Measurements from ENCODE around the gene PCDH9.

PCDH9 gene

GRCh38 chr13:67224148-67224846, 5.8 kb downstream of the PCDH9 start:
- Histone ChIP-seq H3K9ac (ENCODE audit: low read length) (no peak overlapping the region), H3K27me3 (ENCODE audit: insufficient read depth, low read length) (no peaks in the 10 kb centered on the region), H3K4me1 (ENCODE audit: control insufficient read depth in 1 of 2, insufficient read depth in 2 of 2, low read length in 2 of 2) (peaks cover 2% of the 10 kb centered on the region in 2 experiments), H3K79me2 (ENCODE audit: control insufficient read depth, insufficient read depth, low read length, poor library complexity) (no peaks in the 10 kb centered on the region), H4K8ac (ENCODE audit: low read depth, low read length) (no peak overlapping the region), H3K23ac (ENCODE audit: low read length) (no peak overlapping the region), H2BK12ac (ENCODE audit: low read length) (no peak overlapping the region), H3K18ac (ENCODE audit: low read length) (no peak overlapping the region), H2BK120ac (ENCODE audit: insufficient read depth, low read length, poor library complexity) (no peak overlapping the region), H2AK5ac (ENCODE audit: low read length) (no peak overlapping the region), H3K4ac (ENCODE audit: low read depth, low read length) (no peak overlapping the region), H3K27ac (ENCODE audit: low read depth, low read length) (no peak overlapping the region), H4K91ac (ENCODE audit: low read depth, low read length) (no peak overlapping the region), H2AFZ (ENCODE audit: insufficient read depth, low read length, poor library complexity) (no peak overlapping the region), H4K12ac (ENCODE audit: low read depth, low read length) (no peak overlapping the region), H2BK5ac (ENCODE audit: low read depth, low read length, poor library complexity) (no peak overlapping the region), H3K79me1 (ENCODE audit: low read length) (no peaks in the 10 kb centered on the region), H3K4me2 (ENCODE audit: low read length) (no peak overlapping the region), H3K4me3 (ENCODE audit: low read depth, low read length) (no peak overlapping the region), H3K14ac (ENCODE audit: low read length) (no peak overlapping the region), H3K36me3 (ENCODE audit: control insufficient read depth in 1 of 2, insufficient read depth in 2 of 2, low read length in 2 of 2) (no peaks in the 10 kb centered on the region), H3K9me3 (ENCODE audit: insufficient read depth, low read depth, low read length) (no peaks in the 10 kb centered on the region)
- DNase-seq, result peak in 1 of 2 donors; percentile 46
- no CpG with 5 or more reads among the region's 9 CpGs for WGBS (ENCODE audit: extremely low coverage, insufficient coverage, insufficient read length)

GRCh38 chr13:67223742-67224141, 6.4 kb downstream of the PCDH9 start:
- no peak overlapping the region for H3K18ac ChIP-seq (ENCODE audit: low read length)
- no peak overlapping the region for H2BK12ac ChIP-seq (ENCODE audit: low read length)
- H3K4me3 ChIP-seq (ENCODE audit: low read depth, low read length), result no peak overlapping the region
- no peak overlapping the region for H3K4ac ChIP-seq (ENCODE audit: low read depth, low read length)
- no peak overlapping the region for H4K12ac ChIP-seq (ENCODE audit: low read depth, low read length)
- H3K9ac ChIP-seq (ENCODE audit: low read length), result no peak overlapping the region
- H3K27me3 ChIP-seq (ENCODE audit: insufficient read depth, low read length), result no peaks in the 10 kb centered on the region
- H3K36me3 ChIP-seq (ENCODE audit: control insufficient read depth in 1 of 2, insufficient read depth in 2 of 2, low read length in 2 of 2), result no peaks in the 10 kb centered on the region
- no peak overlapping the region for H3K23ac ChIP-seq (ENCODE audit: low read length)
- no peak overlapping the region for H2AK5ac ChIP-seq (ENCODE audit: low read length)
- no peak overlapping the region for H2BK120ac ChIP-seq (ENCODE audit: insufficient read depth, low read length, poor library complexity)
- no peak overlapping the region for H2AFZ ChIP-seq (ENCODE audit: insufficient read depth, low read length, poor library complexity)
- peaks cover 2% of the 10 kb centered on the region in 2 experiments for H3K4me1 ChIP-seq (ENCODE audit: control insufficient read depth in 1 of 2, insufficient read depth in 2 of 2, low read length in 2 of 2)
- no peak overlapping the region for H4K91ac ChIP-seq (ENCODE audit: low read depth, low read length)
- no peak for DNase-seq
- H3K14ac ChIP-seq (ENCODE audit: low read length), result no peak overlapping the region
- no peaks in the 10 kb centered on the region for H3K9me3 ChIP-seq (ENCODE audit: insufficient read depth, low read depth, low read length)
- H3K27ac ChIP-seq (ENCODE audit: low read depth, low read length), result no peak overlapping the region
- WGBS (ENCODE audit: extremely low coverage, insufficient coverage, insufficient read length), result no CpG with 5 or more reads among the region's 1 CpG
- no peak overlapping the region for H2BK5ac ChIP-seq (ENCODE audit: low read depth, low read length, poor library complexity)
- H4K8ac ChIP-seq (ENCODE audit: low read depth, low read length), result no peak overlapping the region
- no peaks in the 10 kb centered on the region for H3K79me1 ChIP-seq (ENCODE audit: low read length)
- no peak overlapping the region for H3K4me2 ChIP-seq (ENCODE audit: low read length)
- H3K79me2 ChIP-seq (ENCODE audit: control insufficient read depth, insufficient read depth, low read length, poor library complexity), result no peaks in the 10 kb centered on the region

- Histone ChIP-seq H3K14ac (ENCODE audit: low read length) (no peak overlapping the region), H2AFZ (ENCODE audit: insufficient read depth, low read length, poor library complexity) (no peak overlapping the region), H4K8ac (ENCODE audit: low read depth, low read length) (no peak overlapping the region), H3K4me2 (ENCODE audit: low read length) (no peak overlapping the region), H3K23ac (ENCODE audit: low read length) (no peak overlapping the region), H3K27ac (ENCODE audit: low read depth, low read length) (no peak overlapping the region), H3K36me3 (ENCODE audit: control insufficient read depth in 1 of 2, insufficient read depth in 2 of 2, low read length in 2 of 2) (no peaks in the 10 kb centered on the region), H3K27me3 (ENCODE audit: insufficient read depth, low read length) (no peaks in the 10 kb centered on the region), H3K18ac (ENCODE audit: low read length) (no peak overlapping the region), H3K9me3 (ENCODE audit: insufficient read depth, low read depth, low read length) (no peaks in the 10 kb centered on the region), H2AK5ac (ENCODE audit: low read length) (no peak overlapping the region), H3K9ac (ENCODE audit: low read length) (no peak overlapping the region), H3K79me2 (ENCODE audit: control insufficient read depth, insufficient read depth, low read length, poor library complexity) (no peaks in the 10 kb centered on the region), H4K12ac (ENCODE audit: low read depth, low read length) (no peak overlapping the region), H2BK120ac (ENCODE audit: insufficient read depth, low read length, poor library complexity) (no peak overlapping the region), H2BK5ac (ENCODE audit: low read depth, low read length, poor library complexity) (no peak overlapping the region), H3K4me3 (ENCODE audit: low read depth, low read length) (no peak overlapping the region), H3K4me1 (ENCODE audit: control insufficient read depth in 1 of 2, insufficient read depth in 2 of 2, low read length in 2 of 2) (peaks cover 2% of the 10 kb centered on the region in 2 experiments), H4K91ac (ENCODE audit: low read depth, low read length) (no peak overlapping the region), H3K79me1 (ENCODE audit: low read length) (no peaks in the 10 kb centered on the region), H3K4ac (ENCODE audit: low read depth, low read length) (no peak overlapping the region), H2BK12ac (ENCODE audit: low read length) (no peak overlapping the region)
- no CpG with 5 or more reads among the region's 2 CpGs for WGBS (ENCODE audit: extremely low coverage, insufficient coverage, insufficient read length)
- no peak for DNase-seq
These were observed 7.1 kb downstream of the PCDH9 start for GRCh38 chr13:67223024-67223423.

- Histone ChIP-seq H3K4me3 (ENCODE audit: low read depth, low read length) (no peak overlapping the region), H2BK12ac (ENCODE audit: low read length) (no peak overlapping the region), H4K12ac (ENCODE audit: low read depth, low read length) (no peak overlapping the region), H3K4me1 (ENCODE audit: control insufficient read depth in 1 of 2, insufficient read depth in 2 of 2, low read length in 2 of 2) (peaks cover 2% of the 10 kb centered on the region in 2 experiments), H3K4me2 (ENCODE audit: low read length) (no peak overlapping the region), H2BK5ac (ENCODE audit: low read depth, low read length, poor library complexity) (no peak overlapping the region), H3K27me3 (ENCODE audit: insufficient read depth, low read length) (no peaks in the 10 kb centered on the region), H3K36me3 (ENCODE audit: control insufficient read depth in 1 of 2, insufficient read depth in 2 of 2, low read length in 2 of 2) (no peaks in the 10 kb centered on the region), H4K91ac (ENCODE audit: low read depth, low read length) (no peak overlapping the region), H3K18ac (ENCODE audit: low read length) (no peak overlapping the region), H3K79me2 (ENCODE audit: control insufficient read depth, insufficient read depth, low read length, poor library complexity) (no peaks in the 10 kb centered on the region), H3K23ac (ENCODE audit: low read length) (no peak overlapping the region), H3K9me3 (ENCODE audit: insufficient read depth, low read depth, low read length) (no peaks in the 10 kb centered on the region), H4K8ac (ENCODE audit: low read depth, low read length) (no peak overlapping the region), H3K27ac (ENCODE audit: low read depth, low read length) (no peak overlapping the region), H3K9ac (ENCODE audit: low read length) (no peak overlapping the region), H2BK120ac (ENCODE audit: insufficient read depth, low read length, poor library complexity) (no peak overlapping the region), H3K14ac (ENCODE audit: low read length) (no peak overlapping the region), H2AK5ac (ENCODE audit: low read length) (no peak overlapping the region), H3K4ac (ENCODE audit: low read depth, low read length) (no peak overlapping the region), H3K79me1 (ENCODE audit: low read length) (no peaks in the 10 kb centered on the region), H2AFZ (ENCODE audit: insufficient read depth, low read length, poor library complexity) (no peak overlapping the region)
- no CpG with 5 or more reads among the region's 3 CpGs for WGBS (ENCODE audit: extremely low coverage, insufficient coverage, insufficient read length)
- no peak for DNase-seq
These were observed 8.4 kb downstream of the PCDH9 start for GRCh38 chr13:67221630-67222226.

Data from trophoblast cell (in vitro differentiated cells and primary cell).